ENCODE data around the gene GATA5.

Gene GATA5, protein sequence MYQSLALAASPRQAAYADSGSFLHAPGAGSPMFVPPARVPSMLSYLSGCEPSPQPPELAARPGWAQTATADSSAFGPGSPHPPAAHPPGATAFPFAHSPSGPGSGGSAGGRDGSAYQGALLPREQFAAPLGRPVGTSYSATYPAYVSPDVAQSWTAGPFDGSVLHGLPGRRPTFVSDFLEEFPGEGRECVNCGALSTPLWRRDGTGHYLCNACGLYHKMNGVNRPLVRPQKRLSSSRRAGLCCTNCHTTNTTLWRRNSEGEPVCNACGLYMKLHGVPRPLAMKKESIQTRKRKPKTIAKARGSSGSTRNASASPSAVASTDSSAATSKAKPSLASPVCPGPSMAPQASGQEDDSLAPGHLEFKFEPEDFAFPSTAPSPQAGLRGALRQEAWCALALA

DNA sequence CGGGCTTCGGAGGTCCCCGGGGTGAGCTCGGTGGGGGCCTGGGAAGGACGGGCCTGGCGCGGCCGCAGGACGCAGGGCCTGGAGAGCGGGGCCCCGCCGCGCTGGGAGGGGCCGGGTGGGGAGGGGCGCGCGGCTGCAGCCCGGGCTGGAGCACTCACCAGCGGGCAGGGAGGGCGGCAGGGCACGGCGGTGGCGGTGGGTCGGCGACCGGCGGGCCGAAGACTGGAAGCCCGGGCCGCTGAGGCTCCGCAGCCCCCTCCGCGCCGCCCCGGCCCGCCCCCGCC lies at the start of gene GATA5:
GATA5 (minus strand) TSS at position 224 of the 284 bp plus-strand sequence. CDS start 474 bp downstream, outside the sequence.
- no peak for DNase-seq

DNA sequence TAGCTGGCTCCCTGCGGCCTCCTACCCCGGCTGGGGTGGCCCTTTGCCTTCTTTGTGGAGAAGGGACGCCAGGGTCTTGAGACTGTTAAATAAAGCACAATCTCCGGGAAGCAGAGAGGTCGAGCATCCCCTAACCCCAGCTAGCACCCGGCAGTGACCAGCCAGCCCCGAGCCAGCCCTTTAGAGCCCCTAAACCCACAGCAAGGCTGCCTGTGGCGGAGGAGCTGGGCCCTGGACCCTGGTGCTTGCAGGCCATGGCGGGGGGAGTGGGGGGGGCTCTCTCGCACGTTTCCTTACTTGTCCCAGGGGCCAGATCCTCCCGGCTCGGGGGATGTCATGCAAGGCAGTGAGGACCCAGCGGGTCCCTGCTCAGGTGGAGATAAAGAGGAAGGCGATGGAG lies 49.2 kb upstream of the GATA5 start:
- no peak for DNase-seq

DNA sequence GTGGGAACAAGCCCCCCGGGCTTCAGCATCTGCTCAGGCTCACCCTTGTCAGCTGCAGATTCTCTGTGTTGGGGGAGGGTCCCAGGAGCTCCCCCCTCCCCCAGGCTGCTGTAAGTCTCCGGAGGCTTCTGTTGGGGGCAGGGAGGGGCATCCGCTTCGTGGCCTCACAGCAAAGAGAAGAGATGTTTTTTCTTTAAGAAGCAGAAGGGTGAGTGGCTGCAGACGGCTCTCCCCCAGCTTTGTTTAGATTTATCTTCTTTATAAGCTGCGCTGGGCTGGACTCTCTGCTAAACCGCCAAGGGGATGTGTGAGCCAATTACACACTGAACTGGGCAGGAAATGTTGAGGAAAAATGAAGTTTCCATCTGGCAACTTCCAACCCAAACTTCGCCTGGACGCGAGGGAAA lies 48.7 kb upstream of the GATA5 start:
- DNase-seq = no peak

DNA sequence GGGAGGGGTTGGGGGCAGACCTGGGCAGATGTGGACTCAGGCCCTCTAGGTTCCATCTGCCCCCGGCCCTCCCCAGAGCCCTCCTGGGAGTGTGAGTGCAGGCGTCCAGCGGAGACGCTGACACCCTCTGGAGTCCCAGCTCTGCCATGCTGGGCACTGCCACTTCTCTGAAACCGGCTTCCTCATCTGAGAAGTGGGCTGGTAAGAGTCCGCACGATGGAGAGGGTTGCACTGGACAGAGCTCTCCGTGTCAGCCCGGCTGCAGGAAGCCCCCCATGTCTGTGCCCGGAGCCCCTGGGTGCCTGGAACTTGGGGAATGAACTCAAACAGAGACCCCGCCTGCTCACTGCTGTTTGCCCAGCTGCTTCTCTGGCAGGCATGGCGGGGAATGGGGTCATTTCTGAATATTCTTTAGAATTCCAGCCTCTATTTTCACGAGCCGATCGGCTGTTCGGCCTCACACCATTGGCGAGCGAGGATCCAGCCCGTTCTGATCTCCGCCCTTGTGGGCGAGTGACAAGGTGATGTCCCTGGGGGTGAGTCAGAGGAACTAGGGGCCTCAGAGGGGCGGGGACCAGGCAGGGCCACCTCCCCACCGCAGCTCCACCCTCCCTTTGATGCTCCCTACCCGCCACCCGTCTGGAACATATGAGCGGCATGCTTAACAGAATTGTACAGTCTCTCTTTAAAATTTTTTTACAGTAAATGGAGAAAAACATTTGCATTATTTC lies 47.8 kb upstream of the GATA5 start:
- peak; percentile 66 for DNase-seq

DNA sequence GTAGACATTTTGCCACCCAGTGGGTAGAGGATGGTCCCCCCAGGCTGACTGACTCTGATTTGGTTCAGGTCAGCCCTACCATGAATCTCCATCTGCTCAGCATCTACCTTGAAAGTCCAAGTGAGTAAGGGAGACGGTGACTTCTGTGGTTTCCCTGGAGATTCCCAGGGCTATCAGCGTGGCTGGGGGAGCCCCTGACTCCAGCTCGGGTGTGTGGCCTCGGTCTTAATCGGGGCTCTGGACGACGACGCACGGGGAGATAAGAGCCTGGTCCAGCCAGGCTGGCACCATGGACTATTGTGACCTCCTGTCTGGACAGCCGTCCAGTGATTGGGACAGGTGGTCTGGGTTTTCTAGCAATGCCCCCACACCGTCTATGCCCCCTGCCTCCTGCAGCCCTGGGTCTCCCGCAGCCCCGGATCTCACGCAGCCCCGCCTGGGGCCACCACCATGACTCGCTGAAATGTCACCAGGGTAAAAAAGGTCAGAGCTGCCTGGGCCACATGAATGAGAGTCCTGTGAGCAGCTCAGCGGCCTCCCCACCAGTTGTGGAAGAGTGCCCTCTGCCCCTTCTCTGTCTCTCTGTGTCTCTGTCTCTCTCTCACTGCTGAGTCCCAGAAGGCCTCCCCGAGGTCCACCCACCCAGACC lies 47.1 kb upstream of the GATA5 start:
- no peak for DNase-seq

DNA sequence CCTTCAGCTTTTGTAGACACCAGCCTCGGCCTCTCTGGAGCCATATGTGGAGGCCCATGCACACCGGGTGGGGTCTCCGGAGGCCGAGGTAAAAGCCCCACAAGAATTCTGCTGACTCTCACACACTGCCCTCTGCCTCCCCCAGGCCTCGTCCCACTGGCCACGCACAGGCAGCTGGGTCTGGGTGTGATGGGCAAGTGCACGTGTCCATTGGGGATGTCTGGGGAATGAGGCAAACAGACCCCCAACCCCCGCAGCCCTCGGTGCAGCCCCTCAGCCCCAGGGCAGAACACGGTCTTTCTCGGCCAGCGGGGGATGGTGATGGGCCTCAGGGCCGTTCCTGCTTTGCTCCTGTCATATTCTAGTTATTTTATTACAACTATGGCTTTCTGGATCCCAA lies 44.0 kb upstream of the GATA5 start:
- DNase-seq = no peak

DNA sequence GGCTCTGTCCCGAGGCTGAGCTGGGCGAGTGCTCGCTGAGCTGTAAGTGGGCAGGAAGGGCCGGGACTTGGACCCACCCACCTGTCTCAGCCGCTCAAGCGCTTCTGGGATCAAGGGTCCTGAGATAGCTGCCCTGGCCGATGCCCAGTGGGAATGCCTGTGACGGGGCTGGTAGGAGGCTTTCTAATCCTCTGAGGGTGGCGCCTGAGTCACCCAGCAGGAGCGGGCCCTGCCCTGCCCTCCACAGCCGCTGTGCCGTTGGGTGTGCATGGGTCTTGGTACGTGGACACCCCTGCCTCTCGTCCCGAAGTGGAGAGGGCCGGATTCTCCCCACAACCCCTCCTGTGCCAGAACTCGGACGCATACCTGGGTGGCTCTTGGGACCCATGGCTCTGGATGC lies 43.1 kb upstream of the GATA5 start:
- no peak for DNase-seq

DNA sequence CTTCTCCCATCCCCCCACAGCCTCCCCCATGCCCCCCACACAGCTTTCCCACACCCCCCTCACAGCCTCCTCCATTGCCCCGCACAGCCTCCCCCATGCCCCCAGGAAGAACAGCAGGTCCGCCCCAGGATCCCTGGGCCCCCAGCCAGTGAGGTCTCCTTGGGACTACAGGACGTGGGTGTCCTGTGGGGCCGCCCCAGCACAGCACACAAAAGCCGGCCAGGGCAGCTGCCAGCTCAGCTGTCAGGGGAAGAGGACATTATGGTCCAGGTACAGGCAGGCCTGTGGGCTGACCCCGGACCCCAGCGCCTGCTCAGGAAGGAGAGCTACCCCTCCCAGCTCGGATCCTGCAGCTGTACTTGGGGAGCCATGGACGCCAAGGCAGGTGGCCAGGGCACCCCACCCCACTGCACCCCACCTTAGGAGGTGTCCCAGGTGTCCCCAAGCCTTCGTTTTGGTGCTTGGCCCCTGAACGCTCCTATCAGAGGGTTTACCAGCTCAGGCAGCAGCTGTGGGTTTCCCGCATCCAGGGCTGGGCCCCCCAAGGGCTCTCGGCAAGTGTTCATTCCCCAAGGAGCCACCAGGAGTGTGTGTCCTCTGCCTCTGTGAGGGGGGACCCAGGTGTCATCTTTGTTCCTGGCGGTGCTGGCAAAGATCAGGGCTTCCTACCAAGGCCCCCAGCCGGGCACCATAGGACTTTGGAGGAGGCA lies 42.3 kb upstream of the GATA5 start:
- no peak for DNase-seq

DNA sequence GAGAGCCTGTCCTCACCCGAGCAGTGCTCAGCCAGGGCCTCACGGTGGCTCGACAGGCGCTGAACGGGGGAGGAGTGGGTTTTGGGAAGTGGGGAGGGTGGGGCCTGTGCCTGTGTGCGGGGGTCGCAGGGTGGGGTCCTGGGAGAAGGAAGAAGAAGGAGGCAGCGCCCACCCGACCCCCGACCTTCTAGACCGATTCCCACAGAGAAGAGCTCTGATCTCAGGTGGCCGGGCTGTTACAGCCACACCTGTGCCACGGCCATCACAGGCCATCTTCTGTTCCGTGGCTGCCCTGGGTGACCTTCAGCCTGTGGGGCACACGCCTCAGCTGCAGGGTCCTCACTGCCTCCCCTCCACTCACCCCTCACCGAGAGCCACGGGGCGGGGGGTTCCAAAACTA lies 41.4 kb upstream of the GATA5 start:
- DNase-seq = no peak

DNA sequence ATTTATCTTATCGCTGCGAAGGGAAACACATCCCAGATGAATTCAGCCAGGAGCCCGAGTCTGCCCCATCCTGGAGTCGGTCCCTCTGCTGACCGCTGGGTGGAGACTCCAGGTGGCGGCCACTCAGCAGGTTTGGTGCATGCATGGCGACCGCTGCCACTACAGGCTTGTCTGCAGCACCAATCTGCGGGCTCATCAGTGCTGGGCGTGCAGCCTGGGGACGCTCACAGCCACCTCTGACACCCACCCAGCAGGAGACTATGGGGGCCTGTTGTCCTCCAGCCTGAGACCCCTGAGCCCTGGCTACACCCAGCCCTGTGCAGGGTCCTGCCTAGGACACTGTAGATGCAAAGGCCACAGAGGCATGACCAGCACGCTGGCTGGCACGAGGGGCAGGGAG lies 40.5 kb upstream of the GATA5 start:
- no peak for DNase-seq

DNA sequence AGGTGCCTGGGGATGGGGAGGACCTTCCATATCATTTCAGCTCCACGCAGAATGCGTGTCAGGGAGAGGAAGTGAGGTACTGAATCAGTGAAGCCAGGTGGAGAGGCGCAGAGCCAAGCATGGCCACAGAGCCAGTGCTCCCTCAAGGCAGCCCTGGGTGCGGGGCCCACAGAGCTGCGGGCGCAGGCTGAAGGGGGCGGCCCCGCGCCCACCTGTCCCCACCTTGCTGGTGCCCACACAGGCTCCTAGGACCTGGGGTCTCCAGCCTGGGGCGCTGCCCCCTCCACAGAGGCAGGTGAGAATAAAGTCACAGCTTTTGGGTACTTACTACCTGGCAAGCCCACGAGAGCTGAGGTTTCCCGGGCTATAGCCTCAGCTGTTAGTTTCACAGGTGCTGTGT lies 40.0 kb upstream of the GATA5 start:
- DNase-seq = no peak

DNA sequence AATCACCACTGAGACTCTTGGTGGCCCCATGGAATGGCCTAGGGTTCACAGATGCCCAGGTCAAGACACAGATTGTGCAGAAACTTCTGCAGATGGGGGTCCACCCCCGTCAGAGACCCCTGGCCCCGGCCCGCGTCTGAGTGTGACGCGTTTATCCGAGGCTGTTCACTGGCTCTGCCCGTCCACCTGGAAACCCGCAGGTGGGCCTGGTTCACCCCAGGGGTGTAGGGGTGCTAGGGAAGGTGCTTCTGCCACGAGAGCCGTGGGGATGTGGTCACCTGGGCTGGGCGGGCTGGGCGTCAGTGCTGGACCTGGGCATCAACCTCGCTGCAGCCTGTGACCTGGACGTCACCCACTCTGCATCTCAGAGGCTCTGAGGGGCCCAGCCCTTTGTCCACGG lies 39.5 kb upstream of the GATA5 start:
- no peak for DNase-seq

DNA sequence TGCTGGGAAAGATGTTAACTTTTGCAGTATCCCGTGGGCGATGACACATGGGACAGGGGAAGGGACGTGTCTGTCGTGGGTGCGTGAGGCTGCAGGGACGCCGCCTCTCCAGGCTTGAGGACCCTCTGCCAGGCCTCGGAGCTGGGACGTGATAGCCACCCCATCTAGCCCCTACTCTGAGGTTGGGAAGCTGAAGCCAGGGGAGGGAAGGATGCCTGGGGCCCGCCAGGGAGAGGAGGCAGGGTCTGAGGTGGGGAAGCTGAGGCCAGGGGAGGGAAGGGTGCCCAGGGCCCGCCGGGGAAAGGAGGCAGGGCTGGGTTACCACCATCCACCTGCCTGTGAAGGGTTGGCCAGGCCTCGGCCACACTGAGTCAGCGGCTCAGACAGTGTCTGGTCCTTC lies 38.2 kb upstream of the GATA5 start:
- no peak for DNase-seq

DNA sequence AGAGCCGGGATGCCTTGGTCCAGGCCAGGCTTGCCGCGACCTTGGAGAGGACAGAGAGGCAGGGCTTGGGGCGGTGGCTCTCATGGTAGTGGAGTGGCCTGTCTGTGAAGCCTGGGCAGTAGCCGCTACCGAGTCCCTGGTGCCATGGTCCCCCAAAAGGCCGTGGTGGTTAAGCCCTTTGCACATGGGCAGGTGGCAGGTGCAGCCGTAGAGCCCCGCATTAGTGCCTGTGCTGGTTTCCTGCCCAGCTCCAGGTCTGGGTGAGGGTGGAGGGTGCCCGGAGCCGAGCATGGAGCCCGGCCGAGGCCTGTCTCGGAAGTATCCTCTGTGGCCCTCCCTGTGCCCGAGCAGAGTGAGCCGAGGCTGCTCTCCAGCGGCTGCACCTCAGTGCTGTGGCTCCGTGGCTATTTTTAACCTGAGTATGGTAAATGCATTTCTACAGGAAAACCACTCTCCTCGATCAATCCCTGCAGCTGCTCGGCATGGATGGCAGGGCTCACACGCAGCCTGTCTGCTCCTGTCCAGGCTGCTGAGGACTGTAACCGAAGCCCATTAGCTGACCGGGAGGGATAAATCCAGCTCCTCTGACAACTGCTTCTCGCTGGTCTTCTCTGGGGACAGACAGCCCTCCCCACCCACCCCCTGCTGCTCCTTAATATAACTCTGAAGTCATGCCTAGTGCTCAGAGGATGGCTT lies 36.3 kb upstream of the GATA5 start:
- no peak for DNase-seq

DNA sequence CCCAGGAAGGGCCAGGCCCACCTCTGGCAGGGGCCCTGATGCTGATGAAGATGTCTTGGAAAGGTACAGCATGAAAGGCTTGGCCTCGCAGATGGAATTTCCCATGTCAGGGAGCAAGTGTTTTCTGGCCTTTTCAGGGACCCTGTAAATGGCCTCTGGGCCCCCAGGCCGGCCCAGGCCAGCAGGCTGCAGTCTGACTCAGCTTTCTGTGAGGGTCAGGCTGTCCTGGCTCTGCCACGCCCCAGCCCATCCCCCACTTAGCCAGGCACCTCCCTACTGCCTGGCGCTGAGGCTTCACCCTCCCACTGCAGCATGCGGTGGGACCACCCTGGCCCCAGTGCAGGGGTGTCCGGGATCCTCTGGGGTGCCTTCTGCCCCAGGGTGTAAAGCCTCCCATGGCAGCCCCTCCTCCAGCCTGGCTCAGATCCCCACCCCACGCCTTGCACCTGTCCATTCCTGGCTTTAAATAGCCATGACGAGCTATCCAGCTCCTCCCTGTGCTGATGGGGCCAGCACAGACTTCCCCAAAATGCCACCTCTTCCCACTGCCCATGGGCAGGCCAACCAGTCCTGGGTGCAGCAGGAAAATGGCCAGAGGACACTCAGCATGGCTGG lies 35.6 kb upstream of the GATA5 start:
- DNase-seq = no peak

DNA sequence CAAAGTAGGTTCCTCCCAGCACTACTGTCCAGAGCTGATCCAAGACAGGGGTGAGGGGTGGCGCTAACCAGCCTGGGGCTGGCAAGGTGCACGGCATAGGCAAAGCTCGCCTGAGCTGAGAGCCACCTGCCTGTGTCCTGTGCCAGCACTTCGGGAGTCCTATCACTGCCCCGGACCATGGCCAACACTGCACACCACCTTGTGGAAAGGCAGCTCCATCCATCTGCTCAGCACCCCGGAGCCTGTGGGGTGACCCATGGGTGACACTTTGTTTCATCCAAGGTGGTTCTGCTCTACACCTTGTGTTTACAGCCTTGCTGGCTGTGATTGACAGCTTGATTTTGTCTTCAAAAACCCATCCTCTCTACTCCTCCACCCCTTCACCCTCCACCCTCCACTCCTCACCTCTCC lies 32.9 kb upstream of the GATA5 start:
- no peak for DNase-seq

DNA sequence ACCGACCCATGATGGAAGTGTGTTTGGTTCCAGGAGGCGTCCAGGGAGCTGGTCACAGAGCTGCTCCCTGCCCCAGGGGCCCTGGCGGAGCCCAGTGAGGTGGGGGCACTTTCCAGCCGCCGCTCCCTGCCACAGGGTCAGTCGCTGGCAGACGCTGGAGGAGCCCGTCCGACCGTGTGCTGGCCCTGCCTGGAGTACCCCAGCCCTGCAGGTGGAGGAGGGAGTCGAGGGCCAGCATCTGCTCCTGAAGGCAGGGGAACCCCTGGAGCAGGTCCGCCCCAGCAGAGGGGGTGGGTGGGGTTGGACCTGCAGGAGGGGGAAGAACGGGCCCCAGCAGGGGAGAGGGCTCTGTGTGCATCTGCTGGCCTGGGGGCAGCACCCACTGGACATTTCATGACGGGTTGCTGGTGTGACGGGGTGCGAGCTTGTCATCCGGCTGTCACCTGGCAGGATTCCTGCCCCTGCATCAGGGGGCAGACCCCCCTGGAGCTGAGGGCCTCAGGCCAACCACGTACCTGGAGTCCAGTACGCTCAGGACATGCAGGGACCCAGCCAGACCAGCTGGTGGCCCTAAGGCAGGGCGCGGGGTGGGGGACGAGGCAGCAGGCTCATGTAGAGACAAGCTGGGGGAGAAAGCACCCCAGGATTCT lies 32.3 kb upstream of the GATA5 start:
- DNase-seq = no peak

DNA sequence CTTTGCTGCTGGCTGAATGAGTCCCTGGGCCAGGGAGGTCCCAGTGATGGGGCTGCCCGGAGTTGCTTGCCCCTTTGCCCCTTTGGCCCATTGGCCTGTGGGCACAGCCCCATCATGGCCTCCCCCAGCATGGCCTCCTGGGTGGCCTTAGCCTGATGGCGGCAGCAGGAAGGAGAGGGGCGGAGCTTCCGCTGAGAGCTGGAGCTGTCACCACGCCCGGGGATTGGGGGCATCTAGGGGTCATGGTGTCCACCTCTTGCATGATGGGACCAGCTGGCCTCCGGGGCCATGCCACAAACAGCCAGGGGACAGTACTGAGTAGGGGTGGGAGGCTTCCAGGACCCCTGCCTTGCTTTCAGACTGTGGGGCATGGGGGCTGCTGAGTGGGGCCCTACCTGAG lies 31.5 kb upstream of the GATA5 start:
- DNase-seq = no peak

DNA sequence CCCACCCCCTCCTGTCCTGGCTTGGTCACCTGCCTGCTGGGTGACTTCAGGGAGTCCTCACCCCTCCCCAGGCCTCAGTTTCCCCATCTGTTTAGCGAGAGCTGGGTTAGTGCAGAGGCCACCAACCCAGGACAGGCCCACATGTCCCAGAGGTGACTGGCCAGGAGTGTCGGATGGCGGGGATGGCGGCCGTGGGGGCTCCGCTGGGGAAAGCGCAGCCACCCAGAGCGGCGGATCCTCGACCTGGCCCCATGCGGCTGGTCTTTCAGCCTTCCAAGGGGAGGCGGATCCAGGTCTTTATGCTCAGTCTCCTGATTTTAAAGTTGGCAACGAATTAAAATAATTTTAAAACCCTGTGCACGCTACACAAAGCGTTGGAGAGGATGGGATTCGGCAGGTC lies 31.0 kb upstream of the GATA5 start:
- no peak for DNase-seq

DNA sequence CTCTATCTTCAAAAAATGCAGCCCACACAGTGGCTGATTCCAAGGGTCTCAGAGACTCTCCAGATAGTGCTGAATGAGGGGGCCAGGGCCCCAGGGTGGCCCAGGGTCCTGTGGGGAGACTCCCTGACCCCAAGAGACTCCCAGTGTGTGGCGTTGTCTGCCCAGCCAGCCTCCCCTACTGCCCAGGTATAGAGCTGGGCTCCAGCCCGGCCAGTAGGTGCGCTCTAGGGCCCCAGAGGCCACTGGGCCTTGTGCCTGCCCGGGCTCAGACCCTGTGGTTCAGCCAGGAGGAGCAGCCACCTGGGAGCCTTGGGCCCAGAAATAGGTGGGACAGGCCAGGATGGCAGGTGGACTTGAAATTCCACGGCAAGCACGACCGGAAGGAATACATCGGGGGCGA lies 30.3 kb upstream of the GATA5 start:
- no peak for DNase-seq

DNA sequence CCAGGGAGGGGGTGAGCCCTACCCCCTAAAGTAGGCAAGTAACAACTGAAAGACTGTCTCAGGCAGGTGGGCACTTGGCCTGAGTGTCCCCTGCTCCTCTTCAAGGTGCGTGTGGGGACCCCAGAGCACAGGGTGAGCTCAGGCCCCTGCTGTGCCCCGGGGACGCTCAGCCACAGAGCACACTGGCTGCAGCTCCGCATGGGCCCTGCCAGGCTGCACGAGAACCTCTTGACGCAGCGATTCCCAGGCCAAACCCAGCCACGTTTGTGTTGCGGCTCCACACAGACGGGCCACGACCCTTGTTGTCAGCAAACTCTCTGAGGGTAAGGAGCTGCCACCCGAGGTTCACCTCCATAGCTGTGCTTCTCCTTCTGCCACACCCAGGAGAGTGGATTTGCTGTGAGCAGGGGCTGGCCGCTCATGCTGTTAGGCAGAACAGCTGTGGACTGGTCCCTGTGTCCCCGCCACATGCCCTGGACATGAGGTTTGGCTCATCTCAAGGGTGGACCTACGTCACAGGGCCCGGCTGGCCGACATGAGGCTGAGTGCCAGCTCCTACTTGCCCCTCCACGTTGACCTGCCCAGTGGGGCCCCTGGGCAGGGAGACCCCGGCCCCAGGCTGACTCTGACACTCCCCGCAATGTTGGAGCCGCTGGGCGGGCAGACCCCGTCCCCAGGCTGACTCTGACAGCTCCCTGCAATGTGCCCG lies 29.7 kb upstream of the GATA5 start:
- no peak for DNase-seq
